Natural killer cell treated with Interleukin-12 subunit alpha and Interleukin-12 subunit beta and Interleukin-15 and Interleukin-18, amount 100 ng/mL, for 72 hours (primary cell): ENCODE data around the gene ADARB2. TPM values are rescaled to one million over a fixed set of nuclear protein-coding genes. Genes with fewer than 3 reads are reported as not detected.

Experiments used
- ATAC-seq, 2 donors: fragments of 150-1000 bp; cut with Tn5 transposase in 1 of 2; sonication (Bioruptor Pico), chemical (Tn5 transposase) in 1 of 2; 2 replicates each; pipeline ENCODE4 v1.10.0; 2021
- DNase-seq: peaks from one replicate; pipeline ENCODE4 v3.0.0; 2022; ENCODE audit warnings: low spot score
- H3K27ac Mint-ChIP-seq, 2 donors: 1 replicate in 1 of 2; 2 replicates in 1 of 2; pipeline ENCODE4 v1.8.0; 2022; ENCODE audit warnings: mixed read lengths in 2 of 2, mild to moderate bottlenecking in 1 of 2, moderate library complexity in 1 of 2
- H3K27me3 Mint-ChIP-seq, 2 donors: 1 replicate in 1 of 2; 2 replicates in 1 of 2; pipeline ENCODE4 v1.8.0; 2022; ENCODE audit warnings: mixed read lengths in 2 of 2
- H3K36me3 Mint-ChIP-seq: one replicate; pipeline ENCODE4 v1.8.0; 2022; ENCODE audit warnings: mixed read lengths
- H3K4me1 Mint-ChIP-seq, 2 donors: 1 replicate in 1 of 2; 2 replicates in 1 of 2; pipeline ENCODE4 v1.8.0; 2022; ENCODE audit warnings: low read depth in 2 of 2, mixed read lengths in 2 of 2, mild to moderate bottlenecking in 1 of 2
- H3K4me3 Mint-ChIP-seq: one replicate; pipeline ENCODE4 v1.8.0; 2022; ENCODE audit warnings: mixed read lengths
- H3K9me3 Mint-ChIP-seq: 2 replicates; pipeline ENCODE4 v1.8.0; 2022; ENCODE audit warnings: mixed read lengths
- total RNA-seq, 2 donors: library from RNA; stranded (reverse); gene quantifications; one replicate each; pipeline ENCODE4 v1.2.3, GENCODE V29; 2022

Gene ADARB2
- total RNA-seq, 2 donors from 2014 or later = not detected

DNA sequence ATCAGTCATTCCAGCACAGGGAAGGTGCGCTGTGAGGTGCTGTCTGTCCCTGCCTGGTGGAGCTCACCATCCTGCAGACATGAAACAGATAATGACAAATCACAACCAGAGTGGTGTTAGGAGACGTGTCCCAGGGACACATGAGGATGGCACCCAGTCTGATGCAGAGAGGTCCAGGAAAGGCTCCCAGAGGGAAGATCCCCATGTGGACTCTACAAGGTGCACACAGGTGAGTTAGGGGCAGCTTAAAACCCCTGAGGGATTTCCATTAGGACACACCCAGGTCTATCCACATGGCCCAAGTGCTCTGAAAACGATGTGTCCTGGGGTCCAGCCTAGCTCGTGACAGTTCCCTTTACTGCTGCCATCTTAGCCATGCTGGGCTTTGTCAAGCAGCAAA, 91.4 kb downstream of the ADARB2 start:
- peaks cover 0 to 14% of the 10 kb centered on the region in 2 donors for H3K27me3 Mint-ChIP-seq
- DNase-seq (no peak), ATAC-seq (no peak)
- no peaks in the 10 kb centered on the region for H3K36me3 Mint-ChIP-seq
- H3K4me3 Mint-ChIP-seq = no peak overlapping the region
- H3K27ac Mint-ChIP-seq = no peak overlapping the region
- no peaks in the 10 kb centered on the region for H3K4me1 Mint-ChIP-seq
- peaks cover 4% of the 10 kb centered on the region for H3K9me3 Mint-ChIP-seq

DNA sequence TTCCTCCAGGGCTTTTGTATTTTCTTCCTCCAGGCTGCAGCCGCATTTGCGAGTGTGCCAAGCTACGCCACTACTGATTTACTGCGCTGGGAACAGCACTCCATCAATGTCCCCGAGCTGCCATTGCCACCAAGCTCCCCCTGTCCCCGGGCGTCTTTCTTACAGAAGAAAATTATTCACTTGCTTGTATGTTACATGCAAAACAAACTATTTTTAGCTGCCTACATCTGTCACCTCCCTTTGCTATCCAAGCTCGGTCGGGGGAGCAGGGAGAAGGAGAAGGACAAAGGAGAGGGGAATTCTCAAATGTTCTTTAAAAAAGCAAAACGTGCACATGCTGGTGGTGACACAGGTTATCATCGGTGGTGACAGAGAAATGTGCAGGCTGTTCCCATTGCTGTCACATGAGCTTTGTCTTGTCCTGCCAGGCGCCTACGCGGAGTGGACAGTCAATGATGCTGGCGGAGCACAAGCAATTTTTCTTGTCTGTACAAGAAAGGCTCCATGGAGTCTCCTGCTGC, 93.1 kb downstream of the ADARB2 start:
- Mint-ChIP-seq H3K27me3 (peaks cover 0 to 14% of the 10 kb centered on the region in 2 donors), H3K4me1 (no peaks in the 10 kb centered on the region), H3K9me3 (peaks cover 4% of the 10 kb centered on the region), H3K27ac (no peak overlapping the region), H3K4me3 (no peak overlapping the region), H3K36me3 (no peaks in the 10 kb centered on the region)
- DNase-seq = no peak
- no peak for ATAC-seq

DNA sequence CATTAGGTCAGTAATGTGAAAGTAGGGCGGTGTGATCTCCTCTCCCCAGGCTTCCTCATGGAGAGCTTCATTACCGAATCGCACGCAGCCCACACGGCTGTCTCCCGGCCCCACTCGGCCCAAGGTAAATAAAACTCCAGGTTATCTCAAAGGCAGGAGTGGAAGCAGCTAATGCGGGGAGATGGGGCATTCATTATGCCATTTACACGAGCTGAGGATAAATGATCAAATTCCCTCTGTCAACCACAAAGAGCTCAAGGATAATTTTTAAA, 93.5 kb downstream of the ADARB2 start:
- Mint-ChIP-seq H3K4me1 (no peaks in the 10 kb centered on the region), H3K27me3 (peaks cover 0 to 14% of the 10 kb centered on the region in 2 donors), H3K4me3 (no peak overlapping the region), H3K36me3 (no peaks in the 10 kb centered on the region), H3K9me3 (peaks cover 4% of the 10 kb centered on the region), H3K27ac (no peak overlapping the region)
- no peak for ATAC-seq
- no peak for DNase-seq

DNA sequence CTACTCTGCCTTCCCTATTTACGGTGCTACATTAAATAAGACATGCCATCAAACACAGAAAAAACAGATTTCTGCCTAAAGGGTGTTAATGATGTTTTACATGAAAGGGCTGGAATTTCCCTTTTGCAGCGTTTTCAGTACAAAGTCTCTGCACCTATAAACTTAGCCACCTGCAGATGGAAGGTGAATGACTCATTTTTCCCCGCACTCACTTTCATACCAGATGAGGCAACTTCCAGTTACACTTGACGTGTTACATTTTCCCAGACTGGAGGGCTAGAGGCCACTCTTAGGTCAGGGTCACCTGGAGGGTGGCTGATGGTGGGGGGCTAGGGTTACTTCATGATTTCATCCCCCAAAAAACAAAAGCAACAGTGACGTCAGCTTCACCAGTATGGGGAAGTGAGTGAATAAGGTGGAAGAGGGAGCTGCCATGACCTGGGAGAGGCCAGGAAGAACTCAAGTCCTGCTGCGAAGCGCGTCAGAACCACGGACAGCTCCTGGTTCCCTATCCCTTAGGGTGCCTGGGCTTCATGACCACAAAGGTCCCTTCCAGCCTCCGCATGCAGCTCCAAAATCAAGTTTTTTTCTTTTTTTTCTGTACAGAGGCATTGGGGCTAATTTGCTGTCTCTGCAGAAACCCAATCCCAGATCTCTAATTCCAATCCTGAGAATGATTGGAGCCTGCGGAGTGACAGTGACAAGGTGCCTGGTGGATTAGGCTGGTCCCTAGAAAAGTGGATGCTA, 94.0 kb downstream of the ADARB2 start:
- no peaks in the 10 kb centered on the region for H3K36me3 Mint-ChIP-seq
- no peak overlapping the region for H3K4me3 Mint-ChIP-seq
- no peak for DNase-seq
- no peak overlapping the region for H3K27ac Mint-ChIP-seq
- H3K27me3 Mint-ChIP-seq = peaks cover 0 to 10% of the 10 kb centered on the region in 2 donors
- no peak for ATAC-seq
- H3K9me3 Mint-ChIP-seq = peaks cover 4% of the 10 kb centered on the region
- H3K4me1 Mint-ChIP-seq = no peaks in the 10 kb centered on the region

DNA sequence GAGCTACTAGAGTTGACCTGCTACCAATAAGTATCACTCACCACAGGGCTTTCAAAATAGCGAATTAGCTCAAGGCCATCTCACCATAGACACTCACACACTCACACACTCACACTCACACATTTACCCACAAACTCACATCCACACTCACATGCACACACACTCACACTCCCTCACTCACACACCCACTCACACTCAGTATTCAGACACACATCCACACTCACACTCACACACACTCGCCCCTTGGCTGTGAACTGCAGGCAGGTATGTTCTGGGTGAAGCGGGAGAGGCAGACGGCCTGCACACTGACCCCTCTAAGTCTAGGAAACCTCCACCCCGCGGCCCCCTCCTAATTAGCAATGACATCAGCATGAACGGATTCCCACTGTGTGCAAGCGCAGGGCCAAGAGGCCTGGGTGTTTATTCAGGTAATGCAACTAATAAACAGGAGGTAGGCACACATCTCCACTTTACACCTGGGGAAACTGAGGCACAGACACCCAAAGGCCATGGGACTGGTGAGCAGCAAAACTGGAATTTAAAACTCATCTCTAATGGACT, 94.6 kb downstream of the ADARB2 start:
- peaks cover 0 to 8% of the 10 kb centered on the region in 2 donors for H3K27me3 Mint-ChIP-seq
- no peak overlapping the region for H3K4me3 Mint-ChIP-seq
- H3K9me3 Mint-ChIP-seq = peaks cover 4% of the 10 kb centered on the region
- ATAC-seq = no peak
- H3K36me3 Mint-ChIP-seq = no peaks in the 10 kb centered on the region
- H3K4me1 Mint-ChIP-seq = no peaks in the 10 kb centered on the region
- H3K27ac Mint-ChIP-seq = no peak overlapping the region
- no peak for DNase-seq

DNA sequence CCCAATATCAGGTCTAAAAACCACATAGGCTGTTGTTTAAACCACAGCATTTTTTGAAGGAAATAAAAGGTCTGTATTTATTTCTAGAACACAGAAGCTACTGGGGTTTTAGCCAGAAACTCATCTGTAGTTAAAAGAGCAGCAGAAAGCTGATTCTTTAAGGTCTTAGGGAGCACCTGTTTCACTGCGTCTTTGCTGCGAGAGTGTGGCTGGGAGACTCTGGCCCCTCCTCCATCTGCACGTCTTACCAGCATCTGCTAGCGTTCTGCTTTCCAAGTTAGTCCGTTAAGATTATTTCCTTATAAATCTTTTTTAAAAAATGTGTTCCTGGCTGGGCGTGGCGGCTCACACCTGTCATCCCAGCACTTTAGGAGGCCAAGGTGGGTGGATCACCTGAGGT, 95.9 kb downstream of the ADARB2 start:
- Mint-ChIP-seq H3K9me3 (peaks cover 4% of the 10 kb centered on the region), H3K4me1 (no peaks in the 10 kb centered on the region), H3K27ac (no peak overlapping the region), H3K36me3 (no peaks in the 10 kb centered on the region), H3K4me3 (no peak overlapping the region), H3K27me3 (peaks cover 0 to 8% of the 10 kb centered on the region in 2 donors)
- no peak for ATAC-seq
- DNase-seq = no peak

DNA sequence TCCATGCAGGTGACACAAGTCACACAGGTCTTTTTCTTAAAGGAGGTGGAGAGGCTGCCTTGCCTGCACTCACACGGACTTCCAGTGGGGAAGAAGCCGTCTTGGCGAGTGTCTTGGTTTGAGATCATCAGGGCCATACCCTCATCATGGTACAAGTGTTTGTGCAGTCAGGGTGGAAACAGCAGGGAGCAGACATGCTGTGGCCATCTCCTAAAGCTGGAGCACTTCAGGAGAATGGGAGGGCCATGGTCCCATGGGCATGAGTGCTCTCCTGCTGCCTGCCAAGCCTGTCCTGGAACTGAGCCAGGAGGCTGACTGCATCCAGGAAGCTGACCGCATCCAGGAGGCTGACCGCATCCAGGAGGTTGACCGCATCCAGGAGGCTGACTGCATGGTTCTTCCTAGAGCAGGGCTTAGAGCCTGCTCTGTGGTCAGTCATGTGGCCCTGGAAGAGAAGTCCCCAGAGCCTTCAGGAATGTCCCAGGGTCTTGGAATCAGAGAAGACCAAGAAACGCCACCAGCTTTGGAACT, 98.4 kb downstream of the ADARB2 start:
- Mint-ChIP-seq H3K27ac (no peak overlapping the region), H3K4me1 (no peaks in the 10 kb centered on the region), H3K9me3 (peaks cover 4% of the 10 kb centered on the region), H3K27me3 (peaks cover 6 to 19% of the 10 kb centered on the region in 2 donors), H3K4me3 (no peak overlapping the region), H3K36me3 (no peaks in the 10 kb centered on the region)
- peak; percentile 52 to 62 for ATAC-seq
- DNase-seq = no peak

DNA sequence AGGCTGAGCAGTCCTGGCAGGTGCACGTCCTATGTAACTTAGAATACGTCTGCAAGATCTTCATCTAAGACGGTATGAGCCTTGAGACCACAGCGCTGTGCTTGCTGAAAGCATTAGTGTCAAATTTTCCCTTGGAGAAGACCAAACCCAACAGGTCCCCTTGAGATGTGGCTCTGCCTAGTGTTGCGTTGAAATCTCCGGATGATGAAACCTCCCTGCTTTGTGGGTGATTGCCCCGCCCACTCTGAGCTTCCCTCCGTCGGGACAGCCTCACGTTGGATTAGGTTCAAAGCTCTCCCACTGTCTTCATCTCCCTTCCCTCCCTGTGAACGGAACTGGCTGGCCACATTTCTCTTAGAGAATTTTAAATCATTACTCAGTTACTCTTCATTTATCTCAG, 102.0 kb downstream of the ADARB2 start:
- no peaks in the 10 kb centered on the region for H3K4me1 Mint-ChIP-seq
- DNase-seq = no peak
- H3K27ac Mint-ChIP-seq = no peak overlapping the region
- H3K27me3 Mint-ChIP-seq = peaks cover 6 to 11% of the 10 kb centered on the region in 2 donors
- no peak overlapping the region for H3K4me3 Mint-ChIP-seq
- H3K36me3 Mint-ChIP-seq = no peaks in the 10 kb centered on the region
- H3K9me3 Mint-ChIP-seq = no peaks in the 10 kb centered on the region
- ATAC-seq = no peak

DNA sequence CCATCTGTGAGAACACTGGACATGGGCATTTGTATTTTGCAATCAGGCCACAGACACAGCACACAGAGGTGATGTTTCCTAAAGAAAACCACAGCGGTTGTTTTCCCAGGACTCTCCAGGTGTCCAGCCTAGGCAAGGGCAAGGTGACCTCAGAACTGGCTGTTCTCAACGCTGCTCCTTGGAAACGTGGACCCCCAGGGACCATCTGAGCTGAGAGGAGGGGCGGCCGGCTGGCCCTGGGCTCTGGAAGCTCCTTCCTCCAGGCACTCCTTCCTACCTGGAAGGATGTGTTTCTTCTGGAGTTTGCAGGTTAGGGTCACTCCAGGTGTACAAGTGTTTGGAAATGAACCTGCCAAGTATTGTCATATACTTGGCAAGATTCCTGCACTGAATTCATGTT, 103.1 kb downstream of the ADARB2 start:
- H3K36me3 Mint-ChIP-seq = no peaks in the 10 kb centered on the region
- H3K9me3 Mint-ChIP-seq = no peaks in the 10 kb centered on the region
- ATAC-seq = no peak
- peaks cover 6 to 11% of the 10 kb centered on the region in 2 donors for H3K27me3 Mint-ChIP-seq
- DNase-seq = no peak
- no peak overlapping the region for H3K27ac Mint-ChIP-seq
- no peaks in the 10 kb centered on the region for H3K4me1 Mint-ChIP-seq
- no peak overlapping the region for H3K4me3 Mint-ChIP-seq

DNA sequence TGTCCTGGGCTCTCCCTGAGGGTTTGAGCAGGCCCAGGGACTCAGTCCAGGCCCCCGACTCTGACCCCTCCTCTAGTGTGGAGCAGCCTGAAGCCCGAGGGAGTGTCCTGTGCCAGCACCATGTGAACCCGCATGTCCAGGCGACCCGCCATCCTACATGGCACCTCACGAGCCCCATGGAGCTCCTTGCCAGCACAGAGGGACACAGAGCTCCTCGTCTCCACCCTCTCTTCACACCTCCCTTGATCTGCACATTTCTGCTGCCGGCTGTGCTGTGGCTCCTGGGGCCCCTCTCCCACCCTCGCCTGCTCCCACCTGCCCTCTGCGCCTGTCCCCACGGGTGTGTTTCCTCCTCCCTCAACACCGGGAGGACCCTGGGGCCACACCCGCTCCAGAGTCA, 103.5 kb downstream of the ADARB2 start:
- Mint-ChIP-seq H3K36me3 (no peaks in the 10 kb centered on the region), H3K9me3 (no peaks in the 10 kb centered on the region), H3K27me3 (peaks cover 6 to 11% of the 10 kb centered on the region in 2 donors), H3K4me1 (no peaks in the 10 kb centered on the region), H3K27ac (no peak overlapping the region), H3K4me3 (no peak overlapping the region)
- DNase-seq (no peak), ATAC-seq (peak in 1 of 2 donors; percentile 30)

DNA sequence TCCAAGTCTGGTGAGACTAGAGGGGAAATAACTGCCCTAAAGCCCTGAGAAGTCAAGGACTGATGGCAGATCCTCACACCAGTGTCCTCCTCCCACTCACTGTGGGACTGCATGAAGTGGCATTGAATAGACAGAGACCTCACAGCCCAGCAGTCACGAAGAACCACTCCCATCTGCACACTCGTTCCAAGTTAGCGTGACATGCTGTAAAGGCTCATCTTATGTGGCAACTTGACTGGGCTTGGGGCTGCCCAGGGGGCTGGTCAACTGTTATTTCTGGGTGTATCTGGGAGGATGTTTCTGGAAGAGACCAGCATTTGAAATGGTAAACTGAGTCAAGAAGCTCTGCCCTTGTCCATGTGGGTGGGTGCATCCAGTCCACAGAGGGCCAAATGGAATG, 104.7 kb downstream of the ADARB2 start:
- Mint-ChIP-seq H3K4me3 (no peak overlapping the region), H3K27ac (no peak overlapping the region), H3K36me3 (no peaks in the 10 kb centered on the region), H3K9me3 (no peaks in the 10 kb centered on the region), H3K27me3 (peaks cover 6 to 11% of the 10 kb centered on the region in 2 donors), H3K4me1 (no peaks in the 10 kb centered on the region)
- ATAC-seq (no peak), DNase-seq (no peak)

DNA sequence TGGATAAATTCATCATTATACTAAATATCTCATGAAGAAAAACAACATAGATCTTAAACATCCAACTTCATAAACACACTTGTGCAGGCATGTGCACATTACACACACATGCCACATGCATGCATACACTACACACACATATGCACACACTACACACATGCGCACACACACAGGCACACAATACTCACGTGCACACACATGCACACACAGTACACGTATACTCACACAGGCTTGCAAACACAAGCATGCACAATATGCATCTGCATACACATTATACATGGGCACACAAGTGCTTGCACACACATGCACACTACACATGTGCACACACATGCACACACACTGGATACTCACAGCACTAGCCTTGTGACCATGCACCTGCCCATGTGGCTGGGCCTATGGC, 105.2 kb downstream of the ADARB2 start:
- ATAC-seq = peak in 1 of 2 donors; percentile 41
- Mint-ChIP-seq H3K4me1 (no peaks in the 10 kb centered on the region), H3K4me3 (no peak overlapping the region), H3K9me3 (no peaks in the 10 kb centered on the region), H3K27ac (no peak overlapping the region), H3K27me3 (peaks cover 6 to 11% of the 10 kb centered on the region in 2 donors), H3K36me3 (no peaks in the 10 kb centered on the region)
- no peak for DNase-seq

DNA sequence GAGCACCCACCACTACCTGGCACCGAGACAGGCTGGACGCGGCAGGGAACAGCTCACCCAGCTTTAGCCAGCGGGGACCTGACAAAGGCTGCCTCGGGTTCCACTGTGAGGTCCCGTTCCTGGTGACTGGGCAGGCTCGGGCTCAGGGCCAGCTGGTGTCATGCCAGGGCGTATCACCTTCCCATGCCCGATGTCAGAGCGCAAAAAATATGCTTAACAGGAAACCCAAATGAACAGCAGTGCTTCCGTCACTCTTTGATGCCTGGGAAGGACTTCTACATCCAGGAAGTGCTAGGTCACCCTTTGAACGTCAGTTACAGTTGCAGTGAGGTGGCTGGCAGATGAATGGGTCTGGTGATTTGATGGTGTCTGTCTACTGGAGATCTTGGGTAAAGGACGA, 106.0 kb downstream of the ADARB2 start:
- no peak overlapping the region for H3K27ac Mint-ChIP-seq
- H3K9me3 Mint-ChIP-seq = no peaks in the 10 kb centered on the region
- no peak for ATAC-seq
- H3K4me1 Mint-ChIP-seq = no peaks in the 10 kb centered on the region
- no peak overlapping the region for H3K4me3 Mint-ChIP-seq
- DNase-seq = no peak
- H3K27me3 Mint-ChIP-seq = peaks cover 6 to 11% of the 10 kb centered on the region in 2 donors
- H3K36me3 Mint-ChIP-seq = no peaks in the 10 kb centered on the region

DNA sequence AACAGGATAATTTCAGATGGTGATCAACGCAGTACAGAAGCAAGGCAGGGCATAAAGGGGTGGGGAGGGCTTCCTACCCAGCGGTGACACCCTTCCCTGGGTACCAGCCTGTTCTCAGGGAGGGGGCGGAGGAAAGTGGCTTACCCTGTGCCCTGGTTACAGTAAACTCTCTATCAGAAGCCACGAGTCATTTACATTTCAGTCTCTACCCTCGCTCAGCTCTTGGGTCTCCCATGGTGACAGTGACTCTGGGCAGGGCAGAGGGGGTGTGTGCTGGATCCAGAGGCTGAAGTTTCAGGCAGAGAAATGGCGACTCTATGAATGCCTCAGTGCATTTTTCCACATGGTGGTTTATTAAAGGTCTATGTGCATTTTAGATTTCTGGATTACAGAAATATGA, 107.0 kb downstream of the ADARB2 start:
- peaks cover 0 to 4% of the 10 kb centered on the region in 2 donors for H3K27me3 Mint-ChIP-seq
- no peak overlapping the region for H3K27ac Mint-ChIP-seq
- H3K9me3 Mint-ChIP-seq = no peaks in the 10 kb centered on the region
- H3K36me3 Mint-ChIP-seq = no peaks in the 10 kb centered on the region
- H3K4me3 Mint-ChIP-seq = no peak overlapping the region
- no peaks in the 10 kb centered on the region for H3K4me1 Mint-ChIP-seq
- DNase-seq = no peak
- no peak for ATAC-seq
